ENCODE results near the gene ZNF862. TPM values are rescaled to one million over a fixed set of nuclear protein-coding genes. Genes with fewer than 3 reads are reported as not detected.

Gene ZNF862
- total RNA-seq, 1 experiment from 2014 or later, result 1.9 TPM

- H3K27ac ChIP-seq (ENCODE audit: insufficient read length, low read depth, low read length), result no peak overlapping the region
- no peak overlapping the region for H2BK12ac ChIP-seq (ENCODE audit: insufficient read length, low read depth, low read length)
- H4K8ac ChIP-seq (replicated peaks; ENCODE audit: insufficient read length, low read depth, low read length), result no peak overlapping the region
- no peak overlapping the region for H3K9ac ChIP-seq (ENCODE audit: extremely low read depth, insufficient read length, low read length)
- H3K56ac ChIP-seq (ENCODE audit: insufficient read length, low read depth, low read length), result no peak overlapping the region
- H2BK5ac ChIP-seq (ENCODE audit: insufficient read length, low read length), result no peak overlapping the region
- no peaks in the 10 kb centered on the region for H3K4me1 ChIP-seq (ENCODE audit: insufficient read depth, low read length)
- Mint-ChIP-seq H3K36me3 (ENCODE audit: insufficient read depth in 1 of 3, low read depth in 3 of 3) (peaks cover 0 to 2% (median 0%) of the 10 kb centered on the region in 3 experiments; a peak in 1 of 7 replicates), H3K27ac (no peak overlapping the region), H3K4me3 (no peak overlapping the region), H3K27me3 (ENCODE audit: low read depth) (peaks cover 25% of the 10 kb centered on the region), H3K4me1 (peaks cover 19 to 23% of the 10 kb centered on the region in 2 experiments), H3K9me3 (no peaks in the 10 kb centered on the region; a peak in 1 of 5 replicates)
- H3K79me2 ChIP-seq (ENCODE audit: insufficient read depth, low read length), result no peaks in the 10 kb centered on the region
- no peak overlapping the region for H2AFZ ChIP-seq (ENCODE audit: low read length)
- no peak overlapping the region for H2AK5ac ChIP-seq (ENCODE audit: insufficient read length, low read length)
- no peaks in the 10 kb centered on the region for H3K27me3 ChIP-seq (ENCODE audit: insufficient read depth, low read length)
- H2BK15ac ChIP-seq (ENCODE audit: low read depth, low read length), result no peak overlapping the region
- no peak overlapping the region for H4K91ac ChIP-seq (ENCODE audit: insufficient read length, low read depth, low read length)
- H4K20me1 ChIP-seq (ENCODE audit: control insufficient read depth, insufficient read depth, insufficient read length), result no peaks in the 10 kb centered on the region
- no peak for TF ChIP-seq CTCF (conservative IDR thresholded peaks at IDR 0.05)
- H3K4me2 ChIP-seq (ENCODE audit: insufficient read depth, insufficient read length, low read length), result no peak overlapping the region
- H2BK20ac ChIP-seq (ENCODE audit: low read depth, low read length, poor library complexity, severe bottlenecking), result no peak overlapping the region
- no peak overlapping the region for H3K23ac ChIP-seq (ENCODE audit: insufficient read length, low read depth, low read length)
- H3K14ac ChIP-seq (ENCODE audit: insufficient read depth, low read length), result no peak overlapping the region
- H2BK120ac ChIP-seq (ENCODE audit: low read depth, low read length, poor library complexity, severe bottlenecking), result no peak overlapping the region
- no peaks in the 10 kb centered on the region for H3K9me3 ChIP-seq (ENCODE audit: control insufficient read depth, low read depth, low read length)
- H3K4ac ChIP-seq (ENCODE audit: low read depth, low read length), result no peak overlapping the region
- H3K18ac ChIP-seq (ENCODE audit: insufficient read length, low read depth, low read length), result no peak overlapping the region
- no peak for DNase-seq
- no peak overlapping the region for H3T11ph ChIP-seq (ENCODE audit: low read length)
- H3K79me1 ChIP-seq (ENCODE audit: insufficient read depth, low read depth, low read length, poor library complexity, severe bottlenecking), result no peaks in the 10 kb centered on the region
- H4K5ac ChIP-seq (ENCODE audit: insufficient read length, low read depth, low read length), result no peak overlapping the region
- H3K23me2 ChIP-seq (ENCODE audit: insufficient read length, low read depth, low read length, poor library complexity, severe bottlenecking), result no peaks in the 10 kb centered on the region
- no CpG with 5 or more reads among the region's 8 CpGs for WGBS (ENCODE audit: extremely low coverage, insufficient read length, low lambda C conversion rate)
Observed at GRCh38 chr7:149883048-149883438, 44.9 kb downstream of the ZNF862 start.

Measured in H9 (cell line).